HCT116 (cell line): ENCODE results near the gene CYBA. TPM values are rescaled to one million over a fixed set of nuclear protein-coding genes. Genes with fewer than 3 reads are reported as not detected.

Source experiments
- ATAC-seq: fragments of 200-7000 bp; cut with Tn5 transposase; 2 replicates; pipeline ENCODE4 v1.9.1; 2020; ENCODE audit warnings: mild to moderate bottlenecking, moderate library complexity
- BruUV-seq: library from RNA; stranded (reverse); fragments of 400-500 nt; replicated peaks from 2 replicates; lab custom pipeline; 2021; lab: Mats Ljungman, UMichigan
- CTCF ChIA-PET: fragments of 300-600 bp; sonication (Branson Sonifier 250); formaldehyde crosslinking; loops from one replicate; lab custom pipeline; 2021; ENCODE audit warnings: antibody characterized with exemption; lab: Charles Lee
- POLR2A ChIA-PET: fragments of 300-600, 350-600 bp; sonication (Branson Sonifier 250); formaldehyde crosslinking; loops from one replicate; lab custom pipeline; 2021; ENCODE audit warnings: antibody characterized with exemption; lab: Charles Lee
- RAD21 ChIA-PET, 2 experiments: fragments of 300-600 bp; sonication (Branson Sonifier 250); formaldehyde crosslinking; loops; one replicate each; lab custom pipeline; 2023; ENCODE audit warnings: low total read pairs in 2 of 2; ENCODE audit not compliant: uncharacterized antibody in 2 of 2, unreplicated experiment in 2 of 2, low non-redundant PET in 1 of 2; lab: Charles Lee
- DNase-seq: peaks from one replicate; pipeline ENCODE4 v3.0.0-alpha.2; 2010; ENCODE audit warnings: low read depth, low spot score
- H2AFZ ChIP-seq: fragments of 200-600 bp; shearing (Covaris generic), sonication (generic); 2 replicates; pipeline ENCODE4 v1.6.1; 2017; ENCODE audit warnings: low read depth, mixed run types, mixed read lengths, antibody characterized with exemption, low read length; ENCODE audit not compliant: poor library complexity, severe bottlenecking
- H3K27ac ChIP-seq: 2 replicates; pipeline ENCODE4 v1.5.1; 2012; ENCODE audit warnings: low read depth, low read length
- H3K27me3 ChIP-seq: fragments of 200-600 bp; sonication (generic); 2 replicates; pipeline ENCODE4 v1.6.1; 2016; ENCODE audit warnings: mixed run types, low read length, mixed read lengths; ENCODE audit not compliant: insufficient read depth
- H3K36me3 ChIP-seq, 2 experiments: fragments of 200-500 bp in 1 of 2; fragments of 200-600 bp in 1 of 2; sonication (Bioruptor generic) in 1 of 2; sonication (generic) in 1 of 2; 2 replicates each; pipeline versions ENCODE4 v1.5.1 to v1.6.1; 2014 to 2016; ENCODE audit warnings: low read length in 2 of 2, inconsistent platforms in 1 of 2, mixed read lengths in 1 of 2, mixed run types in 1 of 2; ENCODE audit not compliant: insufficient read depth in 2 of 2, control insufficient read depth in 1 of 2
- H3K4me1 ChIP-seq, 2 experiments: fragments of 200-600 bp in 1 of 2; sonication (generic) in 1 of 2; 2 replicates each; pipeline versions ENCODE4 v1.5.1 to v1.6.1; 2012 to 2017; ENCODE audit warnings: low read length in 2 of 2, inconsistent platforms in 1 of 2, mild to moderate bottlenecking in 1 of 2, mixed read lengths in 1 of 2, mixed run types in 1 of 2, moderate library complexity in 1 of 2; ENCODE audit not compliant: insufficient read depth in 2 of 2, control insufficient read depth in 1 of 2
- H3K4me2 ChIP-seq: fragments of 200-600 bp; sonication (generic); 2 replicates; pipeline ENCODE4 v1.6.1; 2017; ENCODE audit warnings: mixed run types, low read length, mixed read lengths
- H3K4me3 ChIP-seq, 2 experiments: fragments of 200-600 bp in 1 of 2; sonication (generic) in 1 of 2; replicated peaks in 1 of 2; 2 replicates each; pipeline ENCODE4 v1.5.1; 2011 to 2016; ENCODE audit warnings: low read length in 2 of 2, control low read depth in 1 of 2, low read depth in 1 of 2, mild to moderate bottlenecking in 1 of 2, mixed read lengths in 1 of 2, mixed run types in 1 of 2
- H3K79me2 ChIP-seq: fragments of 200-600 bp; sonication (generic); 2 replicates; pipeline ENCODE4 v1.6.1; 2017; ENCODE audit warnings: mild to moderate bottlenecking, mixed run types, low read length, moderate library complexity, mixed read lengths; ENCODE audit not compliant: insufficient read depth
- H3K9ac ChIP-seq: fragments of 200-600 bp; sonication (generic); 2 replicates; pipeline ENCODE4 v1.6.1; 2016; ENCODE audit warnings: low read length, mixed read lengths
- H3K9me2 ChIP-seq: fragments of 200-600 bp; sonication (generic), shearing (Covaris generic); 2 replicates; pipeline ENCODE4 v1.6.1; 2017; ENCODE audit warnings: mixed run types, mild to moderate bottlenecking, moderate library complexity; ENCODE audit not compliant: insufficient read depth
- H3K9me3 ChIP-seq, 2 experiments: fragments of 200-500 bp in 1 of 2; fragments of 200-600 bp in 1 of 2; sonication (Bioruptor generic) in 1 of 2; sonication (generic) in 1 of 2; 2 replicates each; pipeline ENCODE4 v1.6.1; 2014 to 2017; ENCODE audit warnings: low read length in 2 of 2, mixed read lengths in 2 of 2, inconsistent platforms in 1 of 2, low read depth in 1 of 2, mild to moderate bottlenecking in 1 of 2, mixed run types in 1 of 2, moderate library complexity in 1 of 2; ENCODE audit not compliant: control insufficient read depth in 1 of 2, insufficient read depth in 1 of 2
- H4K20me1 ChIP-seq: fragments of 200-600 bp; sonication (generic), shearing (Covaris generic); 2 replicates; pipeline ENCODE4 v1.6.1; 2017; ENCODE audit warnings: mixed run types, mild to moderate bottlenecking, moderate library complexity; ENCODE audit not compliant: insufficient read depth
- CEBPB ChIP-seq: IDR thresholded peaks from 2 replicates; pipeline ENCODE4 v1.6.1; 2012; ENCODE audit warnings: low read depth
- ELF1 ChIP-seq: IDR thresholded peaks from 2 replicates; pipeline ENCODE4 v1.6.1; 2012; ENCODE audit warnings: low read depth, borderline replicate concordance
- EZH2 ChIP-seq: fragments of 200-600 bp; sonication (generic); IDR thresholded peaks from 2 replicates; pipeline ENCODE4 v1.6.1; 2017; ENCODE audit warnings: antibody characterized with exemption, mixed run types
- FOSL1 ChIP-seq: IDR thresholded peaks from 2 replicates; pipeline ENCODE4 v1.6.1; 2012; ENCODE audit warnings: low read depth
- JUND ChIP-seq: IDR thresholded peaks from 2 replicates; pipeline ENCODE4 v1.6.1; 2012
- MAX ChIP-seq: IDR thresholded peaks from 2 replicates; pipeline ENCODE4 v1.6.1; 2012
- RAD21 ChIP-seq: IDR thresholded peaks from 2 replicates; pipeline ENCODE4 v1.6.1; 2012; ENCODE audit warnings: low read depth, mild to moderate bottlenecking
- REST ChIP-seq: IDR thresholded peaks from 2 replicates; pipeline ENCODE4 v1.6.1; 2012; ENCODE audit warnings: low read depth
- SIN3A ChIP-seq: IDR thresholded peaks from 2 replicates; pipeline ENCODE4 v1.6.1; 2012; ENCODE audit warnings: low read depth
- SP1 ChIP-seq: IDR thresholded peaks from 2 replicates; pipeline ENCODE4 v1.6.1; 2012; ENCODE audit warnings: low read depth
- SRF ChIP-seq: IDR thresholded peaks from 2 replicates; pipeline ENCODE4 v1.6.1; 2012; ENCODE audit warnings: low read depth
- TCF7L2 ChIP-seq: IDR thresholded peaks from 2 replicates; pipeline ENCODE4 v1.7.0; 2011; ENCODE audit warnings: borderline replicate concordance, inconsistent platforms; ENCODE audit not compliant: insufficient read depth, insufficient read length; ENCODE audit errors: extremely low read depth
- ZFX ChIP-seq: fragments of 450-650 bp; IDR thresholded peaks from 2 replicates; pipeline ENCODE4 v1.6.1; 2017
- ZNF274 ChIP-seq: fragments of 200-500 bp; sonication (Bioruptor generic); IDR thresholded peaks from 2 replicates; pipeline ENCODE4 v1.6.1; 2014; ENCODE audit warnings: mild to moderate bottlenecking, low read depth, low read length, inconsistent platforms
- intact Hi-C: fragments of 100-400 bp; cut with micrococcal nuclease; formaldehyde crosslinking; loops from 2 replicates; pipeline ENCODE4 v1.10.0; 2022
- total RNA-seq: library from RNA; stranded (reverse); gene quantifications from one replicate; pipeline ENCODE4 v1.2.1, GENCODE V29; 2021; ENCODE audit not compliant: unreplicated experiment
- TF ChIP-seq, protein P1 (sequence below), 3 experiments: fragments of 200-600 bp in 1 of 3; sonication (generic) in 1 of 3; IDR thresholded peaks in 2 of 3; conservative IDR thresholded peaks in 1 of 3; 2 replicates each; pipeline ENCODE4 v1.5.1; 2012 to 2017; ENCODE audit warnings: low read depth in 2 of 3, low read length in 2 of 3, antibody characterized with exemption in 1 of 3, borderline replicate concordance in 1 of 3, control low read depth in 1 of 3, mild to moderate bottlenecking in 1 of 3, mixed read lengths in 1 of 3, mixed run types in 1 of 3, moderate library complexity in 1 of 3; ENCODE audit not compliant: insufficient read depth in 1 of 3

Gene CYBA
- total RNA-seq, 1 experiment from 2014 or later, result 321 TPM

- no peak for TF ChIP-seq JUND
- TF ChIP-seq ZFX, result no peak
- TF ChIP-seq, protein P1, sequence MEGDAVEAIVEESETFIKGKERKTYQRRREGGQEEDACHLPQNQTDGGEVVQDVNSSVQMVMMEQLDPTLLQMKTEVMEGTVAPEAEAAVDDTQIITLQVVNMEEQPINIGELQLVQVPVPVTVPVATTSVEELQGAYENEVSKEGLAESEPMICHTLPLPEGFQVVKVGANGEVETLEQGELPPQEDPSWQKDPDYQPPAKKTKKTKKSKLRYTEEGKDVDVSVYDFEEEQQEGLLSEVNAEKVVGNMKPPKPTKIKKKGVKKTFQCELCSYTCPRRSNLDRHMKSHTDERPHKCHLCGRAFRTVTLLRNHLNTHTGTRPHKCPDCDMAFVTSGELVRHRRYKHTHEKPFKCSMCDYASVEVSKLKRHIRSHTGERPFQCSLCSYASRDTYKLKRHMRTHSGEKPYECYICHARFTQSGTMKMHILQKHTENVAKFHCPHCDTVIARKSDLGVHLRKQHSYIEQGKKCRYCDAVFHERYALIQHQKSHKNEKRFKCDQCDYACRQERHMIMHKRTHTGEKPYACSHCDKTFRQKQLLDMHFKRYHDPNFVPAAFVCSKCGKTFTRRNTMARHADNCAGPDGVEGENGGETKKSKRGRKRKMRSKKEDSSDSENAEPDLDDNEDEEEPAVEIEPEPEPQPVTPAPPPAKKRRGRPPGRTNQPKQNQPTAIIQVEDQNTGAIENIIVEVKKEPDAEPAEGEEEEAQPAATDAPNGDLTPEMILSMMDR (IDR thresholded peaks at IDR 0.05 in 2 of 3, conservative IDR thresholded peaks at IDR 0.05 in 1 of 3; ENCODE audit: borderline replicate concordance in 1 of 3, insufficient read depth in 1 of 3, low read depth in 2 of 3, low read length in 2 of 3), result no peak
- no peak for TF ChIP-seq SIN3A
- no peak for TF ChIP-seq SP1
- no peak for TF ChIP-seq SRF
- TF ChIP-seq CEBPB, result no peak
- TF ChIP-seq MAX, result no peak
- TF ChIP-seq REST, result no peak
- no peak for TF ChIP-seq RAD21
- no peak for TF ChIP-seq EZH2
- no peak for TF ChIP-seq ELF1
- TF ChIP-seq TCF7L2, result no peak
- TF ChIP-seq FOSL1, result no peak
- no peak for TF ChIP-seq ZNF274
- ChIA-PET CTCF (no interaction called here), POLR2A (no interaction called here), RAD21 (no interaction called here)
- DNase-seq, result no peak
- Histone ChIP-seq H4K20me1 (no peaks in the 10 kb centered on the region), H2AFZ (no peak overlapping the region), H3K4me2 (no peak overlapping the region), H3K4me1 (peaks cover 0 to 7% of the 10 kb centered on the region in 2 experiments; a peak in 1 of 4 replicates), H3K79me2 (no peaks in the 10 kb centered on the region), H3K27ac (no peak overlapping the region), H3K9me3 (no peaks in the 10 kb centered on the region), H3K36me3 (peaks cover 34 to 41% of the 10 kb centered on the region in 2 experiments; a peak in 3 of 4 replicates), H3K27me3 (no peaks in the 10 kb centered on the region), H3K9ac (no peak overlapping the region), H3K9me2 (no peaks in the 10 kb centered on the region), H3K4me3 (no peak overlapping the region)
- no peak for ATAC-seq
- intact Hi-C loops, result no loop called here
- BruUV-seq, result no TSS peak
These were observed 19.9 kb downstream of the CYBA start for GRCh38 chr16:88630941-88631340.
